Epithelial cell of esophagus (primary cell): ENCODE data around the gene PHACTR1.

Source experiments
- DNase-seq: peaks from one replicate; pipeline ENCODE4 v3.0.0; 2010; ENCODE audit warnings: low read depth
- H3K4me3 ChIP-seq: 2 replicates; pipeline ENCODE4 v1.5.1; 2011; ENCODE audit warnings: mild to moderate bottlenecking, low read length, control low read depth
- TF ChIP-seq, protein P1 (sequence below): IDR thresholded peaks from 2 replicates; pipeline ENCODE4 v1.5.1; 2011; ENCODE audit warnings: low read depth, mild to moderate bottlenecking, low read length, control low read depth, inconsistent platforms; ENCODE audit not compliant: insufficient read depth; ENCODE audit errors: missing control alignments

The PHACTR1 gene

DNA sequence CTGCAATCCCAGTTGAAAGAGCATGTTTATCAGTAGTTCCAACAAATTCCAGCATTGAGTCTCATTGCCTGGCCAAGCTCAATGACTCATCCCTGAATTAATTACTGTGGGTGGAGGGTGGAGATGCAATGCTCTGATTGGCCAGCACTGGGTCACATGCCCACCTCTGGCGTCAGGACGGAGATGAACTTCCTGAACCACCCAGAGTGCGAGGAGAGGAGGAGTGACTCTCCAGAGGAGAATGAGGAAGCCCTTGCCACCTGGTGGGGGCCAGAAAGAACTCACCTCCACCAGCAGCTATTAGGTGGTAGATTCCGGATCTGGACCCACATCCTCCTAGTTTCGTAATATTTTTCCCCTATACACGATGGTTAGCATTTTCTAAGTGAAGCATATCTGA is 327.8 kb downstream of the PHACTR1 start:
- TF ChIP-seq, protein P1, sequence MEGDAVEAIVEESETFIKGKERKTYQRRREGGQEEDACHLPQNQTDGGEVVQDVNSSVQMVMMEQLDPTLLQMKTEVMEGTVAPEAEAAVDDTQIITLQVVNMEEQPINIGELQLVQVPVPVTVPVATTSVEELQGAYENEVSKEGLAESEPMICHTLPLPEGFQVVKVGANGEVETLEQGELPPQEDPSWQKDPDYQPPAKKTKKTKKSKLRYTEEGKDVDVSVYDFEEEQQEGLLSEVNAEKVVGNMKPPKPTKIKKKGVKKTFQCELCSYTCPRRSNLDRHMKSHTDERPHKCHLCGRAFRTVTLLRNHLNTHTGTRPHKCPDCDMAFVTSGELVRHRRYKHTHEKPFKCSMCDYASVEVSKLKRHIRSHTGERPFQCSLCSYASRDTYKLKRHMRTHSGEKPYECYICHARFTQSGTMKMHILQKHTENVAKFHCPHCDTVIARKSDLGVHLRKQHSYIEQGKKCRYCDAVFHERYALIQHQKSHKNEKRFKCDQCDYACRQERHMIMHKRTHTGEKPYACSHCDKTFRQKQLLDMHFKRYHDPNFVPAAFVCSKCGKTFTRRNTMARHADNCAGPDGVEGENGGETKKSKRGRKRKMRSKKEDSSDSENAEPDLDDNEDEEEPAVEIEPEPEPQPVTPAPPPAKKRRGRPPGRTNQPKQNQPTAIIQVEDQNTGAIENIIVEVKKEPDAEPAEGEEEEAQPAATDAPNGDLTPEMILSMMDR: no peak
- no peak overlapping the region for H3K4me3 ChIP-seq
- DNase-seq: peak; percentile 17

DNA sequence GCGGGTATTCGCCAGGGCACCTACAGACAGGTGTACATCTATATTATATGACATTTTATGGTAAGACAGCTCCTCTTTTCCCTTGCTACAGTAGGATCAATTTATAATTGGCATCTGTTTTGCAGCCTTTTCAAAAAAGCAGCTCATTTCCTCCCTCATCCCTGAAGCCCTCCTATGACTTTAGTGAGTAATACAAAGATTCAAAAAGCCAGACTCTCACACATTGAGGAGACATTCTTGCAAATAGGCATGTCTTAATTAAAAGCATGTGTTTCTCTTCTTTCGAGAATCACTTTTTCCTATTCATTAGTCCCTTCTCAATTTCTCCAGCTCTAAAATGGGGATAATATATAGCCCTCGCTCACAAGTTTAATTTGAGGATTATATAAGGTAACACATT is 328.3 kb downstream of the PHACTR1 start:
- no peak for DNase-seq
- no peak overlapping the region for H3K4me3 ChIP-seq
- TF ChIP-seq, protein P1: no peak

DNA sequence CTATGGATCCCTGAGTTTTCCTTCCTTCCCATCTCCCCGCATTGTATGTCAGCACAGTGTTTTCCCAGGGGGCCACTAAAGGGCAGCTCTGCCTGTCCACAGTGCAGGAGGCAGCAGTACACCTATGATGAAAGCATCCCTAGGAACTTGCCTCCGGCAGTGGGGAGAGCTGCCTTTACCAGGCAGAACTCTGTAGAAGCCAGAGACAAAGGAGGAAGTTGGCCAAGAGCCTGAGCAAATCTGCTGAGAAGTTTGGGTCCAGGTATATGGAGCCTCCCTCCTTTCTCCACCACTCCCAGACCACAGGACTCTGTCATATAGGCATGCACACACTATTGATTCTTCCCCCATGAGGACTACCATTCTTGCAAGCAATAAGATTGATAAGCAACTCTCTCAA is 329.1 kb downstream of the PHACTR1 start:
- TF ChIP-seq, protein P1: no peak

DNA sequence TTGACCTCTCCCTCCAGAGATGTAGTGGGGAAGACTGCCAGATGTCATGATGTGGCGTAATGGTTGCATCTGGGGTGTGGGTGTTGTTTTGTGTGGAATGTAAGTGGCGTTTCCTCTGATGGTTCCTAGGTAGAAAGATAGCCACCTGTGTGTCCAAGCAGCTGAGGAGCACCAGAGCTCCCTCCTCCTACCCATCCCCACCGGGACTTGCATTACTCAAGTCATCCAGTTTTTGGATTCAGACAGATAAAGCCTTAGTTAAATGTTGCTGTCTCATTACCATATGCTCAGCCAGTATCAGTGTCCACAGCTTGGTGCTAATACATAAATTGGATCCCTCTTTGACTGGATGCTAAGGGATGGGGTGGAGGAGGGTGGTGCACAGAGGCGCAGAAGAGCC is 329.5 kb downstream of the PHACTR1 start:
- H3K4me3 ChIP-seq: no peak overlapping the region
- TF ChIP-seq, protein P1: no peak
- no peak for DNase-seq

More for the DNA sequence above, 329.1 kb downstream of the PHACTR1 start:
- no peak overlapping the region for H3K4me3 ChIP-seq
- DNase-seq: peak; percentile 5

DNA sequence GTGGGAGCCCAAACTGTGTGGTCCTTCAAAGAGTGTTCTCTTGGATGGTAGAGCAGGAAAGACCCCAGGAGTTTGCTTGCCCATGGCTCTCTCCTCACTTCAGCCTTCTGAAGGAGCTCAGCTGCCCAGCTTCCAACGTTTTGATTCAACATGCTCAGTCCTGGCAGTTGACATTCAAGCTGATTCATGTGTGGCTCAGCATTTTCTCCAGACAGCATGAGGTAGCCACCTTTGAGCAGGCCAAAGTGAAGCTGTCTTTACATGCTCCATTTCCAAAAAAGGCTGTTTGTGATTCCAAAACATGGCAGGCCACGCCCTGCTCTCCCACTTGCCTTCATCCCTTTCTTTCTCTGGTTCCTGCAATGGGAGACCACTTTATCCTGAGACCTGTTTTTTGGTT is 331.5 kb downstream of the PHACTR1 start:
- no peak overlapping the region for H3K4me3 ChIP-seq
- TF ChIP-seq, protein P1: no peak
- peak; percentile 59 for DNase-seq

DNA sequence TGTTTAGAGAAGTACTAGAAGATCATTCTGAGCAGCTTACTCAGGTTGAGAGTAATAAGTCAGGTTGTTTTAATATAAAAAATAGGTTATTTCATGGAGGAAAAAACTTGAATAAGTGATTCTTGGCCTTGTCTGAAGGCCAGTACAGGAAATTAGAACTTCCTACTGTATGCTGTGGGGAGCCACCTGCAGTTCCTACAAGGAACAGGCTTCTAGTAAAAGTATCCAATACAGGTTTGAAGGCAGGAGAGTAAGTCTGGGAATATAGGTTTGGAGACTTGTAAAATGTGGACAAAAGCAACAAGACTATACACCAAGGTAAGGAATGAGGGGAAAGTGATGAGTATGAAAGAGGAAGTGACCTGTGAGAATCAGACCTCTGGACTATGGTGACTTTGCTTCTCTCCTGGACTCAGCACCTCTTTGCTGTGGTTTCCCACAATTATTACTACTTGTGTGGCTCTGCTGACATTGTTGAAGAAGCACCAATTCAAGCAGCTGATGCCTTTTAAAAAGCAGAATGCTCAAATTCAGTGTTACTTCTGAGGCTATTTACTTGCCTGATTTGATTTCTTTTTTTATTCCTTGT is 333.2 kb downstream of the PHACTR1 start:
- TF ChIP-seq, protein P1: peak; percentile 12
- DNase-seq: no peak
- H3K4me3 ChIP-seq: no peak overlapping the region

DNA sequence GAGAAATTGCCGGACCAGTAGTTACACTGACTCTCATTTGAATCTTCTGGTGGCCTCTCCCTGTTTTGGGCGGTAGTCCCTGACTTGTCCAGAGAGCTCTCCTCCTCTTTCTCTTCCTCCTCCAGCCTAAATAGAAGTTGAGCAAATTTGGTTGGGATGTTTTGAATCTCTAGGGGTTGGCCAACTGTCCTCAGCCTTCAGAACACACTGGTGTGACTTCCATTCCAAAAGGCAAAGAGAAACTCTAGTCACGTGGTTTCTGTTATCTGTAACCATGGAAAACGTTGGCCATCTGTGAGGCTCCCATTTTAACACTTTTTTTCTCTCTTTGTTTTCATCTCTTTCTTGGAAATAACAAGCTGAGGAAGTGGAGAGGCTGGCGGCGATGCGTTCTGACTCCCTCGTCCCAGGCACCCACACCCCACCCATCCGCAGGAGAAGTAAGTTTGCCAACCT is 336.5 kb downstream of the PHACTR1 start:
- no peak overlapping the region for H3K4me3 ChIP-seq
- no peak for DNase-seq
- TF ChIP-seq, protein P1: no peak
